ENCODE data around the gene CXCR3.

DNA sequence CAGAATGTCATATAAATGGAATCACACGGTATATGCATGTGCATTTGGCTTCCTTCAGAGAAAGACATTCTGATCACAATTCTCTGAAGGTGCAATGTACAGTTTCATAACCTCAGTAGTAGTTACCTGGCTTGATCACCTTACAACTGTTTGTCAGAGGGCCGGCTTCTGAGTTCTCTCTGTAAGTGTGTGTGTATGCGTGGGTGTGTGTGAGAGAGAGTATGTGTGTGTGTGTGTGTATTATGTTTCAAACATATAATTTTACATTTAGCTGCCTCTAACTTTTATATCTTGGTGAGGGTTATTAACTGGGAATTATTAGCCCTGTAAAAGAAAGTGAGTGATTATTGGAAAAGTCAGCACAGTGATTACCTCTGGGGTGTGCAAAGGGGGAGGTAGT, 41.0 kb upstream of the CXCR3 start:
- no peak for TF ChIP-seq OSR1 (CRISPR knock-in tag; IDR thresholded peaks at IDR 0.05)
- TF ChIP-seq RARB (CRISPR knock-in tag; IDR thresholded peaks at IDR 0.05), result no peak
- TF ChIP-seq, protein P1, sequence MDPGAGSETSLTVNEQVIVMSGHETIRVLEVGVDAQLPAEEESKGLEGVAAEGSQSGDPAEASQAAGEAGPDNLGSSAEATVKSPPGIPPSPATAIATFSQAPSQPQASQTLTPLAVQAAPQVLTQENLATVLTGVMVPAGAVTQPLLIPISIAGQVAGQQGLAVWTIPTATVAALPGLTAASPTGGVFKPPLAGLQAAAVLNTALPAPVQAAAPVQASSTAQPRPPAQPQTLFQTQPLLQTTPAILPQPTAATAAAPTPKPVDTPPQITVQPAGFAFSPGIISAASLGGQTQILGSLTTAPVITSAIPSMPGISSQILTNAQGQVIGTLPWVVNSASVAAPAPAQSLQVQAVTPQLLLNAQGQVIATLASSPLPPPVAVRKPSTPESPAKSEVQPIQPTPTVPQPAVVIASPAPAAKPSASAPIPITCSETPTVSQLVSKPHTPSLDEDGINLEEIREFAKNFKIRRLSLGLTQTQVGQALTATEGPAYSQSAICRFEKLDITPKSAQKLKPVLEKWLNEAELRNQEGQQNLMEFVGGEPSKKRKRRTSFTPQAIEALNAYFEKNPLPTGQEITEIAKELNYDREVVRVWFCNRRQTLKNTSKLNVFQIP (CRISPR knock-in tag; IDR thresholded peaks at IDR 0.05; ENCODE audit: borderline replicate concordance, low read depth), result no peak
- no peak for TF ChIP-seq TOX (CRISPR knock-in tag; IDR thresholded peaks at IDR 0.05; ENCODE audit: borderline replicate concordance)

Measured in SK-N-SH treated with all-trans-retinoic acid at 6 μM for 48 hours (cell line).